CD4-positive, alpha-beta T cell (primary cell): ENCODE results near the gene COL6A5. TPM values are rescaled to one million over a fixed set of nuclear protein-coding genes. Genes with fewer than 3 reads are reported as not detected.
"Not testable (repeated sequence)": the region's sequence is repeated elsewhere in the genome, so short reads cannot be mapped to it uniquely, and the experiment has no call there.

Experiments used
- ATAC-seq: fragments of 200-7000 bp; cut with Tn5 transposase; one replicate; pipeline ENCODE4 v1.10.0; 2022; ENCODE audit warnings: mild to moderate bottlenecking; ENCODE audit not compliant: poor library complexity
- CTCF ChIA-PET: fragments of 350-600 bp; sonication (Branson Sonifier 250); formaldehyde crosslinking; loops from one replicate; lab custom pipeline; 2021; ENCODE audit warnings: antibody characterized with exemption, inconsistent platforms; lab: Charles Lee
- POLR2A ChIA-PET: fragments of 350-600 bp; sonication (Branson Sonifier 250); formaldehyde crosslinking; loops from one replicate; lab custom pipeline; 2021; ENCODE audit warnings: antibody characterized with exemption, inconsistent platforms; lab: Charles Lee
- DNase-seq, 14 experiments: peaks; one replicate each; pipeline ENCODE4 v3.0.0-alpha.2; 2013 to 2020; ENCODE audit warnings: mixed read lengths in 2 of 14
- H3K27ac ChIP-seq, 2 donors: one replicate each; pipeline versions ENCODE4 v1.5.1 to v1.7.0; 2013; ENCODE audit warnings: low read length in 2 of 2, low read depth in 1 of 2, mild to moderate bottlenecking in 1 of 2
- H3K27me3 ChIP-seq, 2 experiments: 1 replicate in 1 of 2; 2 replicates in 1 of 2; pipeline versions ENCODE4 v1.6.1 to v1.7.0; 2013; ENCODE audit warnings: low read length in 2 of 2, control low read depth in 1 of 2, mild to moderate bottlenecking in 1 of 2, moderate library complexity in 1 of 2; ENCODE audit not compliant: insufficient read depth in 2 of 2, control insufficient read depth in 1 of 2
- H3K36me3 ChIP-seq: one replicate; pipeline ENCODE4 v1.6.1; 2013; ENCODE audit warnings: low read length, control low read depth; ENCODE audit not compliant: insufficient read depth
- H3K4me1 ChIP-seq: one replicate; pipeline ENCODE4 v1.6.1; 2013; ENCODE audit warnings: low read length, control low read depth; ENCODE audit not compliant: insufficient read depth
- H3K4me3 ChIP-seq: one replicate; pipeline ENCODE4 v1.5.1; 2013; ENCODE audit warnings: mild to moderate bottlenecking, low read length, moderate library complexity
- H3K9me3 ChIP-seq, 2 experiments: 1 replicate in 1 of 2; 2 replicates in 1 of 2; pipeline versions ENCODE4 v1.6.1 to v1.7.0; 2013; ENCODE audit warnings: low read length in 2 of 2, mild to moderate bottlenecking in 2 of 2, control low read depth in 1 of 2, moderate library complexity in 1 of 2; ENCODE audit not compliant: control insufficient read depth in 1 of 2, insufficient read depth in 1 of 2
- H3K27ac Mint-ChIP-seq: one replicate; pipeline ENCODE4 v1.8.0; 2020; ENCODE audit warnings: mixed read lengths
- H3K27me3 Mint-ChIP-seq: one replicate; pipeline ENCODE4 v1.8.0; 2021; ENCODE audit warnings: mixed read lengths
- H3K36me3 Mint-ChIP-seq: one replicate; pipeline ENCODE4 v1.8.0; 2021; ENCODE audit warnings: low read depth, mixed read lengths
- H3K4me1 Mint-ChIP-seq: one replicate; pipeline ENCODE4 v1.8.0; 2021; ENCODE audit warnings: low read depth, mixed read lengths
- H3K4me3 Mint-ChIP-seq: one replicate; pipeline ENCODE4 v1.8.0; 2020; ENCODE audit warnings: mild to moderate bottlenecking, mixed read lengths
- H3K9me3 Mint-ChIP-seq: one replicate; pipeline ENCODE4 v1.8.0; 2020; ENCODE audit warnings: mixed read lengths
- intact Hi-C, 2 experiments: fragments of 100-400 bp; cut with DNase I in 1 of 2; cut with micrococcal nuclease in 1 of 2; formaldehyde crosslinking; loops; one replicate each; pipeline versions ENCODE4 v1.15.1 to v1.9.0; 2023 to 2025; cut with DNase I, micrococcal nuclease
- total RNA-seq, 174 experiments: library from RNA in 2 of 174; stranded (reverse) in 2 of 174; gene quantifications; one replicate each; pipeline ENCODE4 v1.2.3 and lab custom pipeline; 2021 to 2026
- TF ChIP-seq, protein P1 (sequence below): fragments of 200-600 bp; IDR thresholded peaks from one replicate; pipeline ENCODE4 v1.8.0; 2022; ENCODE audit warnings: antibody characterized with exemption, mild to moderate bottlenecking

COL6A5 gene
- total RNA-seq, 2 experiments from 2014 or later, result not detected

DNA sequence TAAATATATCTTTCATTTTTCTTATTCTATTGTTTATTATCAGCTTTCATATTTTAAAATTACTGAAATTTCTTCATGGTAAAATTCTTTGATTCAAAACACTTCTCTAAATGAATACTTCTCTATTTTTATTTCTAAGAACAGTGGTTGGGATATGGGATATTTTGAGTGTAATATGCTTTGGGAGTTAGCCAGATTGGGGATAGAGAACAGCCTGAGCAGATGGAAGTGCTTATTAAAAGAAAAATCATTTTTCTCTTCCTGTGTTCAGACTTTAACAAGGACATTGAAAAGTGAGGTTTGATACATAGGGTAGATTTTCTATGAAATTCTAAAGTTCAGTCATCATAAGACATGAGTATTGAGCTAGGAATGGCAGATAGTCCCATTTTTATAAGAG, 84.8 kb downstream of the COL6A5 start:
- Mint-ChIP-seq H3K27me3 (peaks cover 4% of the 10 kb centered on the region), H3K9me3 (no peaks in the 10 kb centered on the region), H3K4me3 (no peak overlapping the region), H3K27ac (no peak overlapping the region), H3K4me1 (no peaks in the 10 kb centered on the region), H3K36me3 (no peaks in the 10 kb centered on the region)
- ChIA-PET POLR2A (no interaction called here), CTCF (no interaction called here)
- TF ChIP-seq, protein P1, sequence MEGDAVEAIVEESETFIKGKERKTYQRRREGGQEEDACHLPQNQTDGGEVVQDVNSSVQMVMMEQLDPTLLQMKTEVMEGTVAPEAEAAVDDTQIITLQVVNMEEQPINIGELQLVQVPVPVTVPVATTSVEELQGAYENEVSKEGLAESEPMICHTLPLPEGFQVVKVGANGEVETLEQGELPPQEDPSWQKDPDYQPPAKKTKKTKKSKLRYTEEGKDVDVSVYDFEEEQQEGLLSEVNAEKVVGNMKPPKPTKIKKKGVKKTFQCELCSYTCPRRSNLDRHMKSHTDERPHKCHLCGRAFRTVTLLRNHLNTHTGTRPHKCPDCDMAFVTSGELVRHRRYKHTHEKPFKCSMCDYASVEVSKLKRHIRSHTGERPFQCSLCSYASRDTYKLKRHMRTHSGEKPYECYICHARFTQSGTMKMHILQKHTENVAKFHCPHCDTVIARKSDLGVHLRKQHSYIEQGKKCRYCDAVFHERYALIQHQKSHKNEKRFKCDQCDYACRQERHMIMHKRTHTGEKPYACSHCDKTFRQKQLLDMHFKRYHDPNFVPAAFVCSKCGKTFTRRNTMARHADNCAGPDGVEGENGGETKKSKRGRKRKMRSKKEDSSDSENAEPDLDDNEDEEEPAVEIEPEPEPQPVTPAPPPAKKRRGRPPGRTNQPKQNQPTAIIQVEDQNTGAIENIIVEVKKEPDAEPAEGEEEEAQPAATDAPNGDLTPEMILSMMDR, result no peak
- ATAC-seq, result no peak
- no peak overlapping the region for H3K4me3 ChIP-seq
- H3K27ac ChIP-seq, result no peak overlapping the region
- H3K4me1 ChIP-seq, result no peaks in the 10 kb centered on the region
- intact Hi-C loops, result no loop called here
- H3K9me3 ChIP-seq, result no peaks in the 10 kb centered on the region
- H3K27me3 ChIP-seq, result no peaks in the 10 kb centered on the region
- no peaks in the 10 kb centered on the region for H3K36me3 ChIP-seq
- no peak for DNase-seq

DNA sequence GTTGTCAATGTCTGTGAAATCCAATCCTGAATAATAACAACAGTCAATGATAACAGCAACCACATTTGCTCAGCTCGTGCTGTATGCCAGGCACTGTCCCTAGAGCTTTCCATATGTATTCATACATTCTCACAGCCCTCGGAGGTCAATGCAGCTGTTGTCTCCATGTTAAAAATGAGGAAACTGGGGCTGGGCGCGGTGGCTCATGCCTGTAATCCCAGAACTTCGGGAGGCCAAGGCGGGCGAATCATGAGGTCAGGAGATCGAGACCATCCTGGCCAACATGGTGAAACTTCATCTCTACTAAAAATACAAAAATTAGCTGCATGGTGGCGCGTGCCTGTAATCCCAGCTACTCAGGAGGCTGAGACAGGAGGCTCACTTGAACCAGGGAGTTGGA, 86.6 kb downstream of the COL6A5 start:
- CTCF ChIA-PET, H3K4me1 ChIP-seq, DNase-seq, H3K4me1 Mint-ChIP-seq, H3K9me3 ChIP-seq, H3K36me3 Mint-ChIP-seq, H3K4me3 Mint-ChIP-seq, intact Hi-C loops, H3K27me3 ChIP-seq, H3K36me3 ChIP-seq, POLR2A ChIA-PET, H3K27ac Mint-ChIP-seq, ATAC-seq, H3K9me3 Mint-ChIP-seq, H3K4me3 ChIP-seq, H3K27ac ChIP-seq: not testable (repeated sequence)
- peaks cover 12% of the 10 kb centered on the region for H3K27me3 Mint-ChIP-seq

DNA sequence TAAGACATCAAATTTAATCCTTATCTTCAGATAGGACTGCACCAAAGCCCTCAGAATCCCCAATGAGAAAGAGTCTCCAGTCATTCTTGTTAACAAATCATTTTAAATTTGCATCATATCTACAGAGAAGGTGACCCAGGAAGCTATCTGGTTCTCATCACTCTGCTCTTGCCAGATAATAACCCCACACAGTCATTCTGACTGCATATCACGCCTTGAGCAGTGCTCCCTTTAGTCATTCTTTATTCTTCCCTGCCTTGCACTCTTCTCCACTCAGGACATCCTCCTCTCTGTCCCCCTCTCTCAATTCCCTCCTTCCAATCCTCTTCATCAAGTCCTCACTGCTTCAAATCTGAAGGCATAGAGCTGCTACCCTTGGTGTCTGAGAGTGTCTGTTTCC, 87.8 kb downstream of the COL6A5 start:
- Mint-ChIP-seq H3K27ac (no peak overlapping the region), H3K4me1 (no peaks in the 10 kb centered on the region), H3K9me3 (peaks cover 2% of the 10 kb centered on the region), H3K4me3 (no peak overlapping the region), H3K36me3 (no peaks in the 10 kb centered on the region), H3K27me3 (peaks cover 15% of the 10 kb centered on the region)
- POLR2A ChIA-PET, result no interaction called here
- Histone ChIP-seq H3K4me1 (no peaks in the 10 kb centered on the region), H3K27me3 (no peaks in the 10 kb centered on the region), H3K36me3 (no peaks in the 10 kb centered on the region), H3K4me3 (no peak overlapping the region), H3K27ac (no peak overlapping the region), H3K9me3 (no peaks in the 10 kb centered on the region)
- DNase-seq (no peak), ATAC-seq (no peak)
- TF ChIP-seq, protein P1, result no peak
- CTCF ChIA-PET, result no interaction called here
- intact Hi-C loops, result no loop called here

DNA sequence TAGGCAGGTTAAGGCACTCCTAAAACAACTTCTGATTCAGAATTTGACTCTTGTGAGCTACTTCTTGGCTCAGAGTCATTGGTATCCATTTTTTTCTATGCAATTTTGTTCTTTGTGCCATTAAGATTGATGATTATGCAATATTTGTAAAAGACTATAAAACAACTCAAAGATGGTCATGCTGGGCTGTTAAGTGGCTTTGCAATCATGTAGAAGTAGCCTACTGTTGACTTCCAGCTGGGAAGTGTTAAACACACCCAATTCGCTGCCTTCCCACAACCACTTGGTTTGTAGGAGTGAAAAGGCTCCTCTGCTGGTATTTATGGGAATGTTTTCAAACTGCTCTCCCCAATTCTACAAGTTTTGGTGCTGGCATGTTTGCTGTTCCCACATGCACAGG, 96.8 kb downstream of the COL6A5 start:
- no peaks in the 10 kb centered on the region for H3K36me3 Mint-ChIP-seq
- no peak for DNase-seq
- peaks cover 33% of the 10 kb centered on the region for H3K27me3 Mint-ChIP-seq
- CTCF ChIA-PET, result no interaction called here
- H3K4me3 ChIP-seq, result no peak overlapping the region
- H3K4me3 Mint-ChIP-seq, result no peak overlapping the region
- ATAC-seq, result no peak
- H3K9me3 Mint-ChIP-seq, result no peaks in the 10 kb centered on the region
- no peaks in the 10 kb centered on the region for H3K4me1 ChIP-seq
- H3K27me3 ChIP-seq, result no peaks in the 10 kb centered on the region
- TF ChIP-seq, protein P1, result no peak
- H3K36me3 ChIP-seq, result no peaks in the 10 kb centered on the region
- no peaks in the 10 kb centered on the region for H3K9me3 ChIP-seq
- no peaks in the 10 kb centered on the region for H3K4me1 Mint-ChIP-seq
- intact Hi-C loops, result no loop called here
- POLR2A ChIA-PET, result no interaction called here
- no peak overlapping the region for H3K27ac Mint-ChIP-seq
- no peak overlapping the region for H3K27ac ChIP-seq

DNA sequence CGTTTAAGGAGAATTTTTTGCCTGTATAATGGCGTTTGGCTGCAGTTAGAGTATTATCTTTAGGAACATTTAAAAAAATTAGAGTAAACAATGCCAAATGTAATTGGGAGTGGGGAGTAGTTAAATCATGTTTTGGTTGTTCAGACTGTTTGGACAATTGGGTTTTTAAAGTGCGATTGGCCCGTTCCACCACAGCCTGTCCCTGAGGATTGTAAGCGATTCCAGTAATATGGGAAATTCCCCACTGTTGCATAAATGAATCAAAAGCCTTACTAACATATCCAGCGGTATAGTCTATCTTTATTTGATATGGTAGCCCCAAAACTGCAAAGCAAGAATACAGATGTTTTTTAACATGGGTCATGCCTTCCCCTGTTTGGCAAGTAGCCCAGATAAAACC, 101.4 kb downstream of the COL6A5 start:
- H3K4me3 Mint-ChIP-seq, H3K27ac Mint-ChIP-seq: not testable (repeated sequence)

More for the DNA sequence above, 101.4 kb downstream of the COL6A5 start:
- H3K9me3 ChIP-seq, H3K9me3 Mint-ChIP-seq, H3K27me3 ChIP-seq, CTCF ChIA-PET, H3K36me3 ChIP-seq, intact Hi-C loops, H3K27ac ChIP-seq, ATAC-seq, H3K4me1 ChIP-seq, H3K36me3 Mint-ChIP-seq, H3K4me3 ChIP-seq, H3K4me1 Mint-ChIP-seq, DNase-seq, POLR2A ChIA-PET: not testable (repeated sequence)
- peaks cover 20% of the 10 kb centered on the region for H3K27me3 Mint-ChIP-seq
